ENCODE data around the gene MYO1A. TPM values are rescaled to one million over a fixed set of nuclear protein-coding genes. Genes with fewer than 3 reads are reported as not detected.

MYO1A gene
- total RNA-seq, 4 donors from 2014 or later = 94.1 to 1,001 (median 802) TPM

- TF ChIP-seq POLR2A (IDR thresholded peaks at IDR 0.05) (no peak), CTCF (IDR thresholded peaks at IDR 0.05) (no peak)
- DNase-seq = no peak
- no peaks in the 10 kb centered on the region for H3K4me1 ChIP-seq
- H3K9me3 ChIP-seq = no peaks in the 10 kb centered on the region
- H3K4me3 ChIP-seq = no peak overlapping the region
- no peak overlapping the region for H3K27ac ChIP-seq
- peaks cover 0 to 88% (median 0%) of the 10 kb centered on the region in 3 donors for H3K36me3 ChIP-seq
- H3K27me3 ChIP-seq = no peaks in the 10 kb centered on the region
These were observed 10.7 kb downstream of the MYO1A start for GRCh38 chr12:57039016-57039798.

- TF ChIP-seq CTCF (IDR thresholded peaks at IDR 0.05) = no peak
- no peak for TF ChIP-seq POLR2A (IDR thresholded peaks at IDR 0.05)
- Histone ChIP-seq H3K27me3 (no peaks in the 10 kb centered on the region), H3K9me3 (no peaks in the 10 kb centered on the region), H3K36me3 (peaks cover 0 to 81% (median 0%) of the 10 kb centered on the region in 3 donors), H3K27ac (no peak overlapping the region), H3K4me3 (no peak overlapping the region), H3K4me1 (no peaks in the 10 kb centered on the region)
- DNase-seq = no peak
These were observed 12.7 kb downstream of the MYO1A start for GRCh38 chr12:57037264-57037663.

- no peaks in the 10 kb centered on the region for H3K4me1 ChIP-seq
- peaks cover 0 to 84% (median 0%) of the 10 kb centered on the region in 3 donors for H3K36me3 ChIP-seq
- no peak for DNase-seq
- no peak overlapping the region for H3K27ac ChIP-seq
- TF ChIP-seq CTCF (IDR thresholded peaks at IDR 0.05) = no peak
- TF ChIP-seq POLR2A (IDR thresholded peaks at IDR 0.05) = no peak
- no peaks in the 10 kb centered on the region for H3K27me3 ChIP-seq
- H3K4me3 ChIP-seq = no peak overlapping the region
- no peaks in the 10 kb centered on the region for H3K9me3 ChIP-seq
These were observed 16.5 kb downstream of the MYO1A start for GRCh38 chr12:57033431-57033830.

GRCh38 chr12:57031789-57032188 lies 18.1 kb downstream of the MYO1A start:
- TF ChIP-seq POLR2A (IDR thresholded peaks at IDR 0.05) (no peak), CTCF (IDR thresholded peaks at IDR 0.05) (no peak)
- Histone ChIP-seq H3K4me3 (no peak overlapping the region), H3K27me3 (no peaks in the 10 kb centered on the region), H3K4me1 (peaks cover 0 to 4% (median 0%) of the 10 kb centered on the region in 4 donors), H3K36me3 (peaks cover 0 to 79% (median 0%) of the 10 kb centered on the region in 3 donors), H3K27ac (no peak overlapping the region), H3K9me3 (no peaks in the 10 kb centered on the region)
- no peak for DNase-seq

- peaks cover 0 to 77% (median 0%) of the 10 kb centered on the region in 3 donors for H3K36me3 ChIP-seq
- H3K4me3 ChIP-seq = no peak overlapping the region
- no peaks in the 10 kb centered on the region for H3K27me3 ChIP-seq
- DNase-seq = no peak
- H3K27ac ChIP-seq = no peak overlapping the region
- peaks cover 0 to 8% (median 0%) of the 10 kb centered on the region in 4 donors for H3K4me1 ChIP-seq
- peak in 3 of 6 experiments; percentile 19 to 28 (median 21) for TF ChIP-seq CTCF (IDR thresholded peaks at IDR 0.05)
- TF ChIP-seq POLR2A (IDR thresholded peaks at IDR 0.05) = no peak
- no peaks in the 10 kb centered on the region for H3K9me3 ChIP-seq
These were observed 18.7 kb downstream of the MYO1A start for GRCh38 chr12:57031138-57031725.
